Anterior cingulate cortex (tissue), 58 donors: ENCODE measurements around the gene PDK3.

Experiments used
- DNase-seq, 58 donors: peaks; one replicate each; lab custom pipeline; 2025; lab: John Stamatoyannopoulos, UW

Gene PDK3

GRCh38 chrX:24464836-24465531, at the start of gene PDK3:
Gene PDK3, plus strand, starts transcription at chrX:24465286. Its CDS starts 170 bp downstream, at chrX:24465456.
- DNase-seq: peak; percentile 10 to 91 (median 78)

- DNase-seq: no peak
Measured at GRCh38 chrX:24415921-24416320, 49.2 kb upstream of the PDK3 start.

GRCh38 chrX:24423960-24424359, 41.1 kb upstream of the PDK3 start:
- DNase-seq: no peak

GRCh38 chrX:24424948-24425347, 40.1 kb upstream of the PDK3 start:
- DNase-seq: peak in 8 of 58 donors; percentile 0 to 11 (median 2)

GRCh38 chrX:24425806-24426205, 39.3 kb upstream of the PDK3 start:
- DNase-seq: no peak

GRCh38 chrX:24426340-24426913, 38.7 kb upstream of the PDK3 start:
- no peak for DNase-seq

- no peak for DNase-seq
Measured at GRCh38 chrX:24426921-24427746, 38.0 kb upstream of the PDK3 start.

GRCh38 chrX:24427747-24428019, 37.4 kb upstream of the PDK3 start:
- no peak for DNase-seq

GRCh38 chrX:24428516-24428915, 36.6 kb upstream of the PDK3 start:
- no peak for DNase-seq

GRCh38 chrX:24435060-24435459, 30.0 kb upstream of the PDK3 start:
- DNase-seq: no peak

- no peak for DNase-seq
Measured at GRCh38 chrX:24443918-24444317, 21.2 kb upstream of the PDK3 start.

- no peak for DNase-seq
Measured at GRCh38 chrX:24444645-24445044, 20.4 kb upstream of the PDK3 start.

- DNase-seq: no peak
Measured at GRCh38 chrX:24448762-24449250, 16.3 kb upstream of the PDK3 start.

GRCh38 chrX:24463077-24463476, 2.0 kb upstream of the PDK3 start:
- no peak for DNase-seq

- no peak for DNase-seq
Measured at GRCh38 chrX:24464498-24464835, 619 bp upstream of the PDK3 start.

- peak in 1 of 58 donors; percentile 6 for DNase-seq
Measured at GRCh38 chrX:24465532-24465865, 413 bp downstream of the PDK3 start.

- peak in 1 of 58 donors; percentile 0 for DNase-seq
Measured at GRCh38 chrX:24466025-24466424, 939 bp downstream of the PDK3 start.

GRCh38 chrX:24468245-24468644, 3.2 kb downstream of the PDK3 start:
- no peak for DNase-seq

GRCh38 chrX:24471808-24472207, 6.7 kb downstream of the PDK3 start:
- DNase-seq: no peak

- no peak for DNase-seq
Measured at GRCh38 chrX:24475480-24475879, 10.4 kb downstream of the PDK3 start.

GRCh38 chrX:24478509-24478908, 13.4 kb downstream of the PDK3 start:
- no peak for DNase-seq

- peak in 4 of 58 donors; percentile 0 to 1 (median 0) for DNase-seq
Measured at GRCh38 chrX:24479924-24480323, 14.8 kb downstream of the PDK3 start.
